Mesenchymal stem cell (in vitro differentiated cells and primary cell): ENCODE measurements around the gene NPAS3.

Experiments used
- DNase-seq: peaks from one replicate; pipeline ENCODE4 v3.0.0-alpha.2; 2013
- H2AFZ ChIP-seq: one replicate; pipeline ENCODE4 v1.6.1; 2013; ENCODE audit warnings: low read depth, mild to moderate bottlenecking, control low read depth, inconsistent platforms, low read length, moderate library complexity
- H2AK5ac ChIP-seq: 2 replicates; pipeline ENCODE4 v1.6.1; 2013; ENCODE audit warnings: low read length, moderate library complexity, mild to moderate bottlenecking, inconsistent platforms; ENCODE audit not compliant: severe bottlenecking
- H2BK120ac ChIP-seq: one replicate; pipeline ENCODE4 v1.6.1; 2013; ENCODE audit warnings: low read depth, mild to moderate bottlenecking, inconsistent platforms, low read length, moderate library complexity
- H2BK12ac ChIP-seq, 2 experiments: one replicate each; pipeline ENCODE4 v1.6.1; 2013; ENCODE audit warnings: inconsistent platforms in 2 of 2, low read length in 2 of 2, mild to moderate bottlenecking in 2 of 2, moderate library complexity in 2 of 2, control low read depth in 1 of 2
- H2BK15ac ChIP-seq: one replicate; pipeline ENCODE4 v1.6.1; 2013; ENCODE audit warnings: mild to moderate bottlenecking, low read depth, inconsistent platforms; ENCODE audit not compliant: poor library complexity, severe bottlenecking
- H2BK5ac ChIP-seq: 2 replicates; pipeline ENCODE4 v1.6.1; 2013; ENCODE audit warnings: low read depth, mild to moderate bottlenecking, low read length, control low read depth, inconsistent platforms; ENCODE audit not compliant: poor library complexity, severe bottlenecking
- H3K14ac ChIP-seq, 2 experiments: one replicate each; pipeline ENCODE4 v1.6.1; 2013; ENCODE audit warnings: inconsistent platforms in 2 of 2, low read length in 2 of 2, control low read depth in 1 of 2, mild to moderate bottlenecking in 1 of 2, moderate library complexity in 1 of 2
- H3K18ac ChIP-seq, 2 experiments: one replicate each; pipeline ENCODE4 v1.6.1; 2013; ENCODE audit warnings: inconsistent platforms in 2 of 2, low read length in 2 of 2, control low read depth in 1 of 2, low read depth in 1 of 2, mild to moderate bottlenecking in 1 of 2
- H3K23ac ChIP-seq, 2 experiments: one replicate each; pipeline ENCODE4 v1.6.1; 2013; ENCODE audit warnings: inconsistent platforms in 2 of 2, low read length in 2 of 2, mild to moderate bottlenecking in 2 of 2, moderate library complexity in 2 of 2, control low read depth in 1 of 2
- H3K27ac ChIP-seq: 2 replicates; pipeline ENCODE4 v1.5.1; 2013; ENCODE audit warnings: mild to moderate bottlenecking, moderate library complexity, low read length, control low read depth, inconsistent platforms; ENCODE audit not compliant: poor library complexity, severe bottlenecking
- H3K27me3 ChIP-seq, 2 experiments: 2 replicates each; pipeline versions ENCODE4 v1.6.1 to v1.7.0; 2013; ENCODE audit warnings: low read length in 2 of 2, mild to moderate bottlenecking in 2 of 2, moderate library complexity in 2 of 2, control low read depth in 1 of 2, inconsistent platforms in 1 of 2; ENCODE audit not compliant: control insufficient read depth in 1 of 2, insufficient read depth in 1 of 2
- H3K36me3 ChIP-seq, 2 experiments: 2 replicates each; pipeline versions ENCODE4 v1.6.1 to v1.7.0; 2013; ENCODE audit warnings: low read length in 2 of 2, control low read depth in 1 of 2, inconsistent platforms in 1 of 2, low read depth in 1 of 2, mild to moderate bottlenecking in 1 of 2; ENCODE audit not compliant: insufficient read depth in 2 of 2, control insufficient read depth in 1 of 2
- H3K4ac ChIP-seq, 2 experiments: one replicate each; pipeline ENCODE4 v1.6.1; 2013; ENCODE audit warnings: inconsistent platforms in 2 of 2, low read length in 2 of 2, mild to moderate bottlenecking in 2 of 2, moderate library complexity in 2 of 2, control low read depth in 1 of 2, low read depth in 1 of 2
- H3K4me1 ChIP-seq: 2 replicates; pipeline ENCODE4 v1.6.1; 2013; ENCODE audit warnings: low read depth, low read length, control low read depth; ENCODE audit not compliant: control insufficient read depth, insufficient read depth
- H3K4me2 ChIP-seq: 2 replicates; pipeline ENCODE4 v1.6.1; 2013; ENCODE audit warnings: low read length, mild to moderate bottlenecking, inconsistent platforms; ENCODE audit not compliant: poor library complexity, severe bottlenecking
- H3K4me3 ChIP-seq, 2 experiments: 2 replicates each; pipeline versions ENCODE4 v1.5.1 to v1.7.0; 2013; ENCODE audit warnings: low read length in 2 of 2, mild to moderate bottlenecking in 2 of 2, control low read depth in 1 of 2, low read depth in 1 of 2; ENCODE audit not compliant: insufficient read depth in 1 of 2
- H3K79me1 ChIP-seq: replicated peaks from 2 replicates; pipeline ENCODE4 v1.6.1; 2013; ENCODE audit warnings: mild to moderate bottlenecking, control low read depth, low read length, inconsistent platforms; ENCODE audit not compliant: poor library complexity, severe bottlenecking
- H3K9ac ChIP-seq: 2 replicates; pipeline ENCODE4 v1.7.0; 2013; ENCODE audit warnings: mild to moderate bottlenecking, low read length, moderate library complexity
- H3K9me3 ChIP-seq: 2 replicates; pipeline ENCODE4 v1.7.0; 2013; ENCODE audit warnings: mild to moderate bottlenecking, low read length; ENCODE audit not compliant: control insufficient read depth
- H4K8ac ChIP-seq: one replicate; pipeline ENCODE4 v1.6.1; 2013; ENCODE audit warnings: inconsistent platforms, mild to moderate bottlenecking, low read length, moderate library complexity
- H4K91ac ChIP-seq: one replicate; pipeline ENCODE4 v1.6.1; 2013; ENCODE audit warnings: mild to moderate bottlenecking, low read length, inconsistent platforms
- WGBS: methylation state at CpG from one replicate; pipeline ENCODE4 v1.1.7; 2013; ENCODE audit warnings: mixed read lengths; 5-methylcytosine and 5-hydroxymethylcytosine counted together

The NPAS3 gene

DNA sequence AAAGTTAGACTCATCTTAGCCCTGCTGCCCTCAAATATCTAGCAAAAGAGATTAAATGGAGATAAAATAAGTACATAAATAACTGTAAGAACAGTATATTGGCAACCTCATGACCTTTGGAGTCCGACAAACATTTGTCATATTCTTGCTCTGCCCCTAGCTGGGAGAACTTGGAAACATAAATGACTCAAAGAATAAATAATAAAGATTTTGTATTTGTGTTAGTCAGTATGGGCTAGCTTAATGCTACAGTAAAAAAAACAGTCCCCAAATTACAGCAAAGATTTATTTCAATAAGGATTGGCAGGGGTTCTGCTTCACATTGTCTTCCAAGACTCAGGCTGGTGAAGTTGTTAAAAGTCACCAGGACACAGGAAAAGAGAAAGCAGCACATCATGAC is 791.5 kb downstream of the NPAS3 start:
- Histone ChIP-seq H3K4me3 (no peak overlapping the region), H2BK120ac (no peak overlapping the region), H2BK15ac (no peak overlapping the region), H3K79me1 (no peaks in the 10 kb centered on the region), H3K36me3 (no peaks in the 10 kb centered on the region), H3K4me1 (peaks cover 7% of the 10 kb centered on the region), H3K27me3 (no peaks in the 10 kb centered on the region), H2AK5ac (no peak overlapping the region), H2AFZ (no peak overlapping the region), H3K4ac (no peak overlapping the region), H4K8ac (no peak overlapping the region), H3K27ac (no peak overlapping the region), H2BK12ac (no peak overlapping the region), H3K9ac (no peak overlapping the region), H2BK5ac (no peak overlapping the region), H3K4me2 (no peak overlapping the region), H4K91ac (no peak overlapping the region), H3K14ac (no peak overlapping the region), H3K9me3 (no peaks in the 10 kb centered on the region), H3K18ac (no peak overlapping the region), H3K23ac (no peak overlapping the region)
- no CpG with 5 or more reads among the region's 1 CpG for WGBS
- no peak for DNase-seq

DNA sequence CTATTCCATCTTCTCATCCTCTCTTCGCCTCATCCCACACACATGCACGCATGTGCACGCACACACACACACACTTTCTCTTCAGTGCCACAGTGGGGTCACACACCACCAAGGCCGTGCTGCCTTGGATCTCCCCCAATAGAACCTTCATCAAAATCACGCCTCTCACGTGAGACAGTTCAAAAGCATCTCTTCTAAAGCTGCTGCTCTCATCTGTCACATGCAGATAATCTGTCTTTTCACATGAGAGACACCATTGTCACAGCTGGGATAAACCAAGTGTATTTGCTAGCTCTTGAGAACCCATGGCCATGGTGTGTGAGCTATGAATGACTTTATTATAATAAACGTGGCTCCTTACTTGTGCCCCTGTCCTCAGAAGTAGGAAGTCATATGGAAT is 793.5 kb downstream of the NPAS3 start:
- WGBS = 95% methylated on average over 7 of the region's 7 CpGs

DNA sequence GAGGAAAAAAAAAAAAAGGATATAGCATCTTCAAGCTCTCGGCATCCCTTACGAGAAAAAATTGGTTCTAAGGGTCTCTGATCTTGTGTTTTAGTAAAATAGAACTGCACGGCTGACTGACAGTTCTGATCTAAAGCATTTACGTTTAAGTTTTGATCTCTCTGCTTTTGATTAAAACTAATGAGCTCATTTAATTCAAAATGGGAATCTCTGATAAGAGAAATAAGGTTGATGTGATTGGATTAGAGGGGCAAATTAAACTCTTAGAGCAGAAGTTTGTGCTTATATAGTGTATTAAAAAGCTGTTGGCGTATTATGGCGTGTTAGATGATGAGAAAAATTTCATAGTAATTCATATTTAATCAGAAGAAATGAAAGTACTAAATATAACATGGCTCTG is 794.6 kb downstream of the NPAS3 start:
- Histone ChIP-seq H2AK5ac (no peak overlapping the region), H3K23ac (no peak overlapping the region), H2BK120ac (no peak overlapping the region), H3K36me3 (no peaks in the 10 kb centered on the region), H3K79me1 (no peaks in the 10 kb centered on the region), H2BK5ac (no peak overlapping the region), H3K18ac (no peak overlapping the region), H3K4me2 (no peak overlapping the region), H2BK12ac (no peak overlapping the region), H3K27me3 (no peaks in the 10 kb centered on the region), H3K4me3 (no peak overlapping the region), H2BK15ac (no peak overlapping the region), H3K4me1 (peaks cover 4% of the 10 kb centered on the region), H4K91ac (no peak overlapping the region), H2AFZ (no peak overlapping the region), H3K14ac (no peak overlapping the region), H3K9me3 (no peaks in the 10 kb centered on the region), H3K9ac (no peak overlapping the region), H3K27ac (no peak overlapping the region), H4K8ac (no peak overlapping the region), H3K4ac (no peak overlapping the region)
- WGBS = 95% methylated on average over 4 of the region's 6 CpGs
- no peak for DNase-seq

More for the DNA sequence above, 793.5 kb downstream of the NPAS3 start:
- H2BK120ac ChIP-seq = no peak overlapping the region
- no peaks in the 10 kb centered on the region for H3K79me1 ChIP-seq
- H3K14ac ChIP-seq = no peak overlapping the region
- no peaks in the 10 kb centered on the region for H3K27me3 ChIP-seq
- H4K91ac ChIP-seq = no peak overlapping the region
- H2BK5ac ChIP-seq = no peak overlapping the region
- peak overlapping the region; percentile 46 for H4K8ac ChIP-seq
- H3K36me3 ChIP-seq = no peaks in the 10 kb centered on the region
- H2BK15ac ChIP-seq = no peak overlapping the region
- H3K4me2 ChIP-seq = no peak overlapping the region
- H3K4me3 ChIP-seq = no peak overlapping the region
- H3K27ac ChIP-seq = no peak overlapping the region
- no peak overlapping the region for H2AK5ac ChIP-seq
- H3K4ac ChIP-seq = no peak overlapping the region
- no peaks in the 10 kb centered on the region for H3K9me3 ChIP-seq
- peaks cover 9% of the 10 kb centered on the region for H3K4me1 ChIP-seq
- no peak overlapping the region for H2BK12ac ChIP-seq
- no peak overlapping the region for H3K18ac ChIP-seq
- no peak for DNase-seq
- H3K23ac ChIP-seq = no peak overlapping the region
- H3K9ac ChIP-seq = no peak overlapping the region
- H2AFZ ChIP-seq = no peak overlapping the region

DNA sequence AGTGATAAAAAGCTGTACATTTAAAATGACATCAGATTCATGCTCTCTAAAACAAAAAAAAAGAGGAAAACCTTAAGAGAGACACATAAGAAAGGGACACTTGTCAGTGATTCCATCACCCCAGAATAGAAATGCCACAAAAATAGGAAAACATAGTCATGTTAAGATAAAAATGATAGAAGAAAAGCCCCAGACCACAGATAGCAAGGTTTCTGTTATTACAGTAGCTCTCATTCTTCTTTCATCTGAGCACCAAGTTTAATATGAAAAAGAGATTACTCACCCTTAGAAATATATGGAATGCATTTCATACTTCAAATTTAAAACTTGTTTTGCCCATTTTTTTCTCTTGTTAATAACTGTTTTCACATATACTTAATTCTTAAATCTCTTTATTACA is 795.0 kb downstream of the NPAS3 start:
- Histone ChIP-seq H3K4me1 (peaks cover 4% of the 10 kb centered on the region), H3K4me2 (no peak overlapping the region), H3K9ac (no peak overlapping the region), H3K27me3 (no peaks in the 10 kb centered on the region), H3K27ac (no peak overlapping the region), H3K9me3 (no peaks in the 10 kb centered on the region), H3K4me3 (no peak overlapping the region), H4K8ac (no peak overlapping the region), H3K18ac (no peak overlapping the region), H3K79me1 (no peaks in the 10 kb centered on the region), H2BK15ac (no peak overlapping the region), H2BK5ac (no peak overlapping the region), H2AFZ (no peak overlapping the region), H2BK12ac (no peak overlapping the region), H4K91ac (no peak overlapping the region), H3K14ac (no peak overlapping the region), H3K36me3 (no peaks in the 10 kb centered on the region), H3K23ac (no peak overlapping the region), H2BK120ac (no peak overlapping the region), H2AK5ac (no peak overlapping the region), H3K4ac (no peak overlapping the region)
- DNase-seq = no peak
